GM10266 (cell line): ENCODE data around the gene NT5C1A.

ENCODE experiments used
- DNase-seq: peaks from one replicate; pipeline ENCODE4 v3.0.0; 2012; ENCODE audit errors: extremely low spot score
- TF ChIP-seq, protein P1 (sequence below): IDR thresholded peaks from 2 replicates; pipeline ENCODE4 v1.5.1; 2012; ENCODE audit warnings: mild to moderate bottlenecking, low read depth; ENCODE audit not compliant: control insufficient read depth, insufficient read depth; ENCODE audit errors: missing control alignments

The NT5C1A gene

DNA sequence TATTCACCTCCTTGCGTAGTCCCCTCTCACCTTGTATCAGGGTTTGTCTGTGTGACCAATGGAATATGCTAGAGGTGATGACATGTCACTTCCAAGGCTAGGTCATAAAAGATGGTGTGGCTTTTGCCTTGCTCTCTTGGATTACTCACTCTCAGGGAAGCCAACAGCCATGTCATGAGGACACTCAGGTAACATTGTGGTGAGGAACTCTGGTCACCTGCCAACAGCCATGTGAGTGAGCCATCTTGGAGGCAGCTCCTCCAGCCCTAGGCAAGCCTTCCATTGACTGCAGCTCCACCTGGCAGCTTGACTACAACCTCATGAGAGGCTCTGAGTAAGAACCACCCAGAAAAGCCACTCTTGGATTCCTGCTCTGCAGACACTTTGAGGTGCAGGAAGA is 21.5 kb downstream of the NT5C1A start:
- TF ChIP-seq, protein P1, sequence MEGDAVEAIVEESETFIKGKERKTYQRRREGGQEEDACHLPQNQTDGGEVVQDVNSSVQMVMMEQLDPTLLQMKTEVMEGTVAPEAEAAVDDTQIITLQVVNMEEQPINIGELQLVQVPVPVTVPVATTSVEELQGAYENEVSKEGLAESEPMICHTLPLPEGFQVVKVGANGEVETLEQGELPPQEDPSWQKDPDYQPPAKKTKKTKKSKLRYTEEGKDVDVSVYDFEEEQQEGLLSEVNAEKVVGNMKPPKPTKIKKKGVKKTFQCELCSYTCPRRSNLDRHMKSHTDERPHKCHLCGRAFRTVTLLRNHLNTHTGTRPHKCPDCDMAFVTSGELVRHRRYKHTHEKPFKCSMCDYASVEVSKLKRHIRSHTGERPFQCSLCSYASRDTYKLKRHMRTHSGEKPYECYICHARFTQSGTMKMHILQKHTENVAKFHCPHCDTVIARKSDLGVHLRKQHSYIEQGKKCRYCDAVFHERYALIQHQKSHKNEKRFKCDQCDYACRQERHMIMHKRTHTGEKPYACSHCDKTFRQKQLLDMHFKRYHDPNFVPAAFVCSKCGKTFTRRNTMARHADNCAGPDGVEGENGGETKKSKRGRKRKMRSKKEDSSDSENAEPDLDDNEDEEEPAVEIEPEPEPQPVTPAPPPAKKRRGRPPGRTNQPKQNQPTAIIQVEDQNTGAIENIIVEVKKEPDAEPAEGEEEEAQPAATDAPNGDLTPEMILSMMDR = no peak
- DNase-seq = no peak

GRCh38 chr1:39649636-39650185 is 22.2 kb downstream of the NT5C1A start:
- TF ChIP-seq, protein P1 = no peak
- no peak for DNase-seq

GRCh38 chr1:39648496-39648895 is 23.4 kb downstream of the NT5C1A start:
- no peak for DNase-seq
- TF ChIP-seq, protein P1 = no peak

DNA sequence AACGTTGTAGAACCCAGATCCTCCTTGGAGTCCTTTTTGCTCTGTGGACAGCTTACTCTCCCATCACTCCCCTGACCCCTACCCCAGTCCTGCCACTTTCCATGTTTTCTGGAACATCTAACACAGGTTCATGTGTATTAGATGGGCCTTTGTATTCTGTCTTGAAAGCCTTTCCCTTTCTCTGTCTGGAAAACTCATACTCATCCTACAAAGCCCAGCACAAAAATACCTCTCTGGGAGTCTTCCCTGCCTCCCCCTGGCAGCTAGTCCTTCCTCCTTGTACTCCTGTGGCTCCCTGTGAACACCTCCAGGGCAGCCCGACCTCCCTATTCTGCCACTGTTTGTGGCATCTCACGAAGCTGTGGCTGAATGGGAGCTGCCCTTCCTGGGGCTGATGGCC is 24.7 kb downstream of the NT5C1A start:
- DNase-seq = no peak
- TF ChIP-seq, protein P1 = no peak

GRCh38 chr1:39646232-39647081 is 25.4 kb downstream of the NT5C1A start:
- DNase-seq = no peak
- TF ChIP-seq, protein P1 = no peak

DNA sequence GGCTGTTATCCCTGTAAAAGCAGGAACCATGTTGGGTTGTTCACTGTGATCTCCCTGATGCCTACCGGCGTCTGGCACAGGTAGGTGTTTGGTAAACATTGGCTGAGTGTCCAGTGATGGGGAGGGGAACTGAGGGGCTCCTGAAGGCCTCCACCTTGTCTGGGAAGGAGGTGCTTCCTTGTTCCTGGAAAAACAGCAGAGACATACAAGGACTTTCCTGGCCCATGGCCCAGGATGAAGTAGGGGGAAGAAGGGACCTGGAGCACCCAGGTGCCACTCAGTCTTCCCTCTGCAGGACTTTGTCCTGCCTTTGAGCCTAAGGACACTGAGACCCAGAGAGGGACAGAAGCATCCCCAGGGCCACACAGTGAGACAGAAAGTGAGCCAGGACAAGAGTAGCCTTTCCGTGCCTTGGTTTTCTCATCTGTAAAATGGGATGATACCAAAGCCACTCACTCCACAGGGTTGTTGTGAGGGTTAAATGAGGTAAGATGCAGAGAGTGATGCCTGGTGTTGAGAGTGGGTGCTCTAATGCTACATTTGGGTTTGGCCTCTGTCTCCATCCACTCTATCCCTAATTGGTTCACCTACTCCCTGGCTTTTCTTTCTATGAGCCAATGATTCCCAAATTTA is 26.4 kb downstream of the NT5C1A start:
- DNase-seq = no peak
- TF ChIP-seq, protein P1 = no peak

DNA sequence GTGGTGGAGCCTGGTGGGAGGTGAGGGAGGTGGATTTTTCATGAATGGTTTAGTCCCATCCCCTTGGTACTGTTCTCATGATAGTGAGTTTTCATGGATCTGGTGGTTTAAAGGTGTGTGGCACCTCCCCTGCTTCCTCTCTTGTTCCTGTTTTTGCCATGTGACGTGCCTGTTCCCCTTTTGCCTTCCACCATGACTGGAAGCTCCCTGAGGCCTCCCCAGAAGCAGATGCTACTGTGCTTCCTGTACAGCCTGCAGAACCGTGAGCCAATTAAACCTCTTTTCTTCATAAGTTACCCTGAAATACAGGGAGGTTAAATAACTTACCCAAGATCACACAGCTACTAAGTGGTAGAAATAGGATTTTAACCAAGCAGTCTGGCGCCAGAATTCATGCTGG is 28.2 kb downstream of the NT5C1A start:
- TF ChIP-seq, protein P1 = no peak
- no peak for DNase-seq
